DOHH2 (cell line): ENCODE data around the gene DEDD2.

Experiments
- H3F3A ChIP-seq: fragments of 200-600 bp; sonication (generic), shearing (Covaris generic); 2 replicates; pipeline ENCODE4 v1.6.0; 2016; ENCODE audit warnings: antibody characterized with exemption, mild to moderate bottlenecking; ENCODE audit not compliant: control insufficient read depth, insufficient read depth
- H3K27ac ChIP-seq: fragments of 200-600 bp; sonication (generic); 2 replicates; pipeline ENCODE4 v1.5.1; 2014; ENCODE audit warnings: low read depth, mild to moderate bottlenecking, low read length, moderate library complexity
- H3K27me3 ChIP-seq: fragments of 200-600 bp; sonication (generic); 2 replicates; pipeline ENCODE4 v1.6.1; 2014; ENCODE audit warnings: mild to moderate bottlenecking, low read length, mixed read lengths; ENCODE audit not compliant: control insufficient read depth
- H3K36me3 ChIP-seq: fragments of 200-600 bp; sonication (generic); 2 replicates; pipeline ENCODE4 v1.6.1; 2014; ENCODE audit warnings: mild to moderate bottlenecking, low read length, moderate library complexity, mixed read lengths; ENCODE audit not compliant: control insufficient read depth
- H3K4me1 ChIP-seq: fragments of 200-600 bp; sonication (generic); 2 replicates; pipeline ENCODE4 v1.6.1; 2014; ENCODE audit warnings: mild to moderate bottlenecking, low read length, mixed read lengths; ENCODE audit not compliant: control insufficient read depth
- H3K4me2 ChIP-seq: fragments of 200-600 bp; sonication (generic); 2 replicates; pipeline ENCODE4 v1.6.0; 2014; ENCODE audit warnings: mild to moderate bottlenecking, low read length, moderate library complexity
- H3K4me3 ChIP-seq: fragments of 200-600 bp; sonication (generic); 2 replicates; pipeline ENCODE4 v1.5.1; 2014; ENCODE audit warnings: mild to moderate bottlenecking, low read length, mixed read lengths
- H3K79me2 ChIP-seq: fragments of 200-600 bp; sonication (generic); 2 replicates; pipeline ENCODE4 v1.6.1; 2014; ENCODE audit warnings: mild to moderate bottlenecking, low read length, mixed read lengths; ENCODE audit not compliant: control insufficient read depth
- H3K9me2 ChIP-seq: fragments of 200-600 bp; sonication (generic); replicated peaks from 2 replicates; pipeline ENCODE4 v1.6.1; 2014; ENCODE audit warnings: mild to moderate bottlenecking, low read length, mixed read lengths; ENCODE audit not compliant: control insufficient read depth
- H3K9me3 ChIP-seq: fragments of 200-600 bp; sonication (generic); 2 replicates; pipeline ENCODE4 v1.6.1; 2014; ENCODE audit warnings: antibody characterized with exemption, low read length, mixed read lengths; ENCODE audit not compliant: control insufficient read depth, insufficient read depth
- H4K20me1 ChIP-seq: fragments of 200-600 bp; sonication (generic); 2 replicates; pipeline ENCODE4 v1.6.0; 2014; ENCODE audit warnings: low read depth, mild to moderate bottlenecking, antibody characterized with exemption, low read length, moderate library complexity; ENCODE audit not compliant: control insufficient read depth, insufficient read depth
- CTCF ChIP-seq: fragments of 200-600 bp; sonication (generic); IDR thresholded peaks from one replicate; pipeline ENCODE4 v1.5.1; 2014; ENCODE audit warnings: antibody characterized with exemption, mild to moderate bottlenecking, low read depth, low read length; ENCODE audit not compliant: poor library complexity, severe bottlenecking
- EZH2phosphoT487 ChIP-seq: fragments of 200-600 bp; sonication (generic); IDR thresholded peaks from 2 replicates; pipeline ENCODE4 v1.6.1; 2017; ENCODE audit warnings: borderline replicate concordance, mild to moderate bottlenecking, antibody characterized with exemption, low read length, moderate library complexity, mixed read lengths

DEDD2 gene

DNA sequence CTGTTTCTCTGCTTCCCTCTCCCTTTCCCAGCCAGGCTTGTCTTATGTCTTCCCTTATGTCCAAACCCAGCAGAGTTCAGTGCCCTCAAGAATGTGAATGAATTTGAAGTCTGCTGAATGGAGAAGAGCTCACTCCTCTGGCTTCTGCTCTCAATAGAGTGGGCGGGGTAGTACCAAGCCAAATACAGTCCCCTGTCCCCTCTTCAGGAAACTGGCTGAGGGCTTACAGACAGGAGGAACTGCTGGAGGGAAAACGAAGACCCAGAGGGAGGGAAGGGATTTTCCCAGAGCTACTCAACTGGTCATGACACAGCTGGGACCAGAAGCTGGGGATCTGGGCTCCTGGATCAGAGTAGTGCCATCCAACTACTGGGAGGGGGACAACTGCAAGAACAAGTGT lies 52.3 kb downstream of the DEDD2 start:
- H3K27ac ChIP-seq, result no peak overlapping the region
- H3K9me2 ChIP-seq, result no peaks in the 10 kb centered on the region
- no peak overlapping the region for H3K4me2 ChIP-seq
- peaks cover 8% of the 10 kb centered on the region for H3K27me3 ChIP-seq
- no peaks in the 10 kb centered on the region; the same call in 1 of the 2 replicates for H4K20me1 ChIP-seq
- H3K4me3 ChIP-seq, result no peak overlapping the region
- H3K4me1 ChIP-seq, result no peaks in the 10 kb centered on the region
- H3F3A ChIP-seq, result no peaks in the 10 kb centered on the region
- no peaks in the 10 kb centered on the region for H3K79me2 ChIP-seq
- TF ChIP-seq EZH2phosphoT487 (no peak), CTCF (no peak)
- H3K9me3 ChIP-seq, result no peaks in the 10 kb centered on the region
- no peaks in the 10 kb centered on the region for H3K36me3 ChIP-seq

GRCh38 chr19:42161616-42162263 lies 55.7 kb downstream of the DEDD2 start:
- Histone ChIP-seq H3K36me3 (no peaks in the 10 kb centered on the region), H3K9me3 (no peaks in the 10 kb centered on the region), H3K27ac (no peak overlapping the region), H3K4me3 (no peak overlapping the region), H3F3A (no peaks in the 10 kb centered on the region), H3K4me2 (no peak overlapping the region), H3K9me2 (no peaks in the 10 kb centered on the region), H3K79me2 (no peaks in the 10 kb centered on the region), H4K20me1 (no peaks in the 10 kb centered on the region; the same call in 1 of the 2 replicates), H3K27me3 (peaks cover 14% of the 10 kb centered on the region), H3K4me1 (no peaks in the 10 kb centered on the region)
- TF ChIP-seq CTCF, result no peak
- no peak for TF ChIP-seq EZH2phosphoT487

DNA sequence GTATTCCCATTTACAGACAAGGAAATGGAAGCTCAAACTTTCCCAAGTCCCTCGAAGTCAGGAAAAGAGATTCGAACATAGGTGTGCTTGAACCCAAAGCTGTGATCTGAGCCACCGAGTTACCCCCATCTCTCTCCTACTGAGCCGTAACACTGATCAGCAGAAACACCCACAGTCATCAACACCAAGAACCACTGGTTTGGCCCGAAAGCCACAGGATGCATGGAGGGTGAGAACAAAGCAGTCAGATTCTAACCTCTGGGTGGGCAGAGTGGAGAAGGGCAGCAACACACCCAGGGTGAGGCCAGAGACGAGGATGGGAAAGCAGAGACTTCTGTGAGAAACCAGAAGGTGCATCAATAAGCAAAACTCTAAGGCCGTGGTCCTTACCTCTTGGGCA lies 57.5 kb downstream of the DEDD2 start:
- H4K20me1 ChIP-seq, result no peaks in the 10 kb centered on the region; the same call in 1 of the 2 replicates
- H3K9me3 ChIP-seq, result no peaks in the 10 kb centered on the region
- H3K4me3 ChIP-seq, result no peak overlapping the region
- no peak overlapping the region for H3K4me2 ChIP-seq
- H3F3A ChIP-seq, result no peaks in the 10 kb centered on the region
- peaks cover 12% of the 10 kb centered on the region for H3K4me1 ChIP-seq
- no peak overlapping the region for H3K27ac ChIP-seq
- no peaks in the 10 kb centered on the region for H3K36me3 ChIP-seq
- no peaks in the 10 kb centered on the region for H3K9me2 ChIP-seq
- TF ChIP-seq CTCF (no peak), EZH2phosphoT487 (no peak)
- no peaks in the 10 kb centered on the region for H3K79me2 ChIP-seq
- H3K27me3 ChIP-seq, result peaks cover 14% of the 10 kb centered on the region
